SJCRH30 (cell line): ENCODE measurements around the gene NLRP3. TPM values are rescaled to one million over a fixed set of nuclear protein-coding genes. Genes with fewer than 3 reads are reported as not detected.
A peak's percentile ranks its signal among the peaks of the same experiment; 100 is the strongest.
"Not testable (repeated sequence)": the region's sequence is repeated elsewhere in the genome, so short reads cannot be mapped to it uniquely, and the experiment has no call there.

ENCODE experiments used
- DNase-seq, 2 experiments: peaks; one replicate each; pipeline ENCODE4 v3.0.0-alpha.2; 2015 to 2020
- H3K27ac ChIP-seq: fragments of 250-450 bp; sonication (Bioruptor Pico); 2 replicates; pipeline ENCODE4 v1.5.1; 2020; ENCODE audit warnings: mild to moderate bottlenecking, moderate library complexity
- H3K27me3 ChIP-seq: fragments of 250-450 bp; sonication (Bioruptor Pico); 2 replicates; pipeline ENCODE4 v1.5.1; 2020; ENCODE audit warnings: mild to moderate bottlenecking, moderate library complexity
- H3K36me3 ChIP-seq: fragments of 250-450 bp; sonication (Bioruptor Pico); 2 replicates; pipeline ENCODE4 v1.5.1; 2020; ENCODE audit warnings: mild to moderate bottlenecking, moderate library complexity
- H3K4me1 ChIP-seq: fragments of 250-450 bp; sonication (Bioruptor Pico); 2 replicates; pipeline ENCODE4 v1.5.1; 2020; ENCODE audit warnings: mild to moderate bottlenecking, moderate library complexity
- H3K4me3 ChIP-seq: fragments of 250-450 bp; sonication (Bioruptor Pico); 2 replicates; pipeline ENCODE4 v1.5.1; 2020; ENCODE audit warnings: mild to moderate bottlenecking, moderate library complexity
- H3K9me3 ChIP-seq: fragments of 250-450 bp; sonication (Bioruptor Pico); replicated peaks from 2 replicates; pipeline ENCODE4 v1.5.1; 2020; ENCODE audit warnings: mild to moderate bottlenecking, moderate library complexity
- total RNA-seq: library from RNA; depleted of rRNA; stranded (reverse); fragments of >200 nt; shearing (Covaris generic); gene quantifications from 2 replicates; pipeline ENCODE4 v1.2.3, GENCODE V29; 2014

NLRP3 gene
- total RNA-seq, 1 experiment from 2014 or later: 0.36 TPM

DNA sequence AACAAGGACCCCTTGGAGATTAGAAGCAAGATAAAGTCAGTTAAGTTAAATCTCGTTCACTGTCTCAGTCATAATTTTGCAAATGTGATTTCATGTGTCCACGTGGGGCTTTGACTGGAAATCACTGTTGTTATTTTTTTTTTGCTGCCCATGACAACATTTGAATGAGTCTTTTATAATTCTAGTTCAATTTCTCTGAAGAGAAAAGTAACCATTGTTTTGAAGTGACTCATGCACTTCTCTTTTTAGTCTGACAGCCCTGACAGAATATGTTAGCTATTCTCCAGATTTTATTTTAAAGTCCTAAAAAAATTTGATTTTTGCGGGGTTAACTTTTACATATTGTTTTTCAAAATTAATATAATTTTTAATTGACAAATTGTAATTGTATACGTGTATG is 30.7 kb upstream of the NLRP3 start:
- H3K36me3 ChIP-seq: no peaks in the 10 kb centered on the region
- DNase-seq: no peak
- no peaks in the 10 kb centered on the region for H3K4me1 ChIP-seq
- H3K27ac ChIP-seq: no peak overlapping the region
- no peak overlapping the region for H3K4me3 ChIP-seq
- H3K9me3 ChIP-seq: no peaks in the 10 kb centered on the region
- no peaks in the 10 kb centered on the region for H3K27me3 ChIP-seq

DNA sequence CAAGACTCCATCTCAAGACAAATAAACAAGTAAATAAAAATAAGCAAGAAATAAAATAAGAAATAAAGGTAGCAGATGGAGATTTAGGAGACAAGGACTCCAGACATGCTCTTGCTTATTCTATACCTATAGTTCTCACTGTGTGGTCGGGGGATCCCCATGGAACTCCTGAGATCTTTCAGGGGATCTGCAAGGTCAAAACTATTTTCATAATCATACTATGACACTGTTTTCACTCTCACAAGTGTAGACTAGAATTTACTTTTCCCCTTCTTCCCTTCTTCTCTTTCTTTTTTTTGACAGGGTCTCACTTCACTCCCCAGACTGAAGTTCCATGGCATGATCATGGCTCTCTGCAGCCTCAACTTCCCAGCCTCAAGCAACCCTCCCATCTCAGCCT is 29.8 kb upstream of the NLRP3 start:
- no peak for DNase-seq
- H3K27ac ChIP-seq: no peak overlapping the region
- no peaks in the 10 kb centered on the region for H3K9me3 ChIP-seq
- no peaks in the 10 kb centered on the region for H3K36me3 ChIP-seq
- no peaks in the 10 kb centered on the region for H3K27me3 ChIP-seq
- H3K4me3 ChIP-seq: no peak overlapping the region
- no peaks in the 10 kb centered on the region for H3K4me1 ChIP-seq

- no peak overlapping the region for H3K4me3 ChIP-seq
- no peak for DNase-seq
- no peaks in the 10 kb centered on the region for H3K36me3 ChIP-seq
- H3K27me3 ChIP-seq: no peaks in the 10 kb centered on the region
- H3K4me1 ChIP-seq: no peaks in the 10 kb centered on the region
- H3K27ac ChIP-seq: no peak overlapping the region
- no peaks in the 10 kb centered on the region for H3K9me3 ChIP-seq
Observed at GRCh38 chr1:247386687-247387086, 29.3 kb upstream of the NLRP3 start.

DNA sequence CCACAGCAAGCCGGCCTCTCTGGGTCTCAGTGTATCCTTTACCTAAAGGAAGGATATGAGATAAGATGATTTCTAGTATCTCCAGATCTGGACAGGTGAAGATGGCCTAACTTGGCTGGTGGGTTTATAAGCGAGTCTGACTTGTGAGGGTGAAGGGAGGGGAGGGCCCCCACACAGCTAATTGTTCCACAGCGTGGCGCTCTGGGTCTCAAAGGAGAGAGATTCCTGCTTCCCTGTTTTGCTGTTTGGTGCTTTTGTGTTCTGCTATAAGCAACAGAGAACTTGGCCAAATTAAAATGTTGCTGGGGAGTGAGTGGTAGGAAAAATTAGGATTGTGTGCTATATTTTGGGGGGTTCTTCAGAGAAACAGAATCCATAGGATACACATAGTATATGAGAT is 28.9 kb upstream of the NLRP3 start:
- no peaks in the 10 kb centered on the region for H3K9me3 ChIP-seq
- H3K4me3 ChIP-seq: no peak overlapping the region
- no peaks in the 10 kb centered on the region for H3K36me3 ChIP-seq
- no peak for DNase-seq
- H3K27me3 ChIP-seq: no peaks in the 10 kb centered on the region
- no peaks in the 10 kb centered on the region for H3K4me1 ChIP-seq
- H3K27ac ChIP-seq: no peak overlapping the region

DNA sequence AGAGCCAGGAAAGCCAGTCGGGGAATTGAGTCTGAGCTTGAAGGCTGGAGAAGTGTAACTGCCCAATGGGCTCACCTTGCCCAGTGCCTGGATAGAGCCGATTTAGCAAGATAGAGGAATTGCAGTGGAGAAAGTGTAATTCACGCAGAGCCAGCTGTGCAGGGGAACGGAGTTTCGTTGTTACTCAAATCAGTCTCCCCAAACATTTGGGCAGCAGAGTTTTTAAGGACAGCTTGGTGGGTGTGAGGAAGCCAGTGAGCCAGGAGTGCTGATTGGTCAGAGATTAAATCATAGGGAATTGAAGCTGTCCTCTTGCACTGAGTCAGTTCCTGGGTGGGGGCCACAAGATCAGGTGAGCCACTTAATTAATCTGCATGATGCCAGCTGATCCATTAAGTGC is 28.4 kb upstream of the NLRP3 start:
- no peak for DNase-seq

DNA sequence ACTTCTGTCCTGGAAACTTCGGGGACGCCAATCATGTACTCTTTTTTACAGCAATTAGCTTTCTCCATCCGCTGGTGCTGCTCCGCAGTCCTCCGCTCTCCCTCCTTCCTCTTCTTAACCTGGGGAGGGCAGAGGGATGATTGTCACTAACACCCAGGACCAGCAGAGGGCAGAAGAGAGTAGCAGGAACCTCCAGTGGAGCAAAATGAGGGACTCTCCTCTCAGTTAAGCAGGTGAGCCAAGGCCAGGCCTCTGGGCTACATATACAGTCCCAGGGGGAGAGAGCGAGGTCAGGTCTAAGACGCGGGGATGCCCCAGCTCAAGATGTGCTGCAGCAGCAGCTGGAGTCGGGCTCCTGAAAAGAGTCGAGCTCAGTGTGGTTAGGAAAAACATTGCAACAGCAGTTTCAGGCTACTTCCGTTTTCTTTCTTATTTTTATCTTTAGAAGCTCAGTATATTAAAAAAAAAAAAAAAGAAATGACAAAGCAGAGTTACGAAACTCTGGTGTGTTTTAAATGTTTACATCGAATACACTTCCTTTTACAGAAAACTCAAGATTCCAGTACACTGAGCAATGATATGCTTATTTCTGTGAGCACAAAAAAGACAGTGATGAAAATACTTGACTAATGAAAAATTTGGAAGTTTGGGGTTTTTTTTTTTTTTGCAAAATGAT is 25.7 kb upstream of the NLRP3 start:
- no peak overlapping the region for H3K4me3 ChIP-seq
- no peaks in the 10 kb centered on the region for H3K27me3 ChIP-seq
- H3K4me1 ChIP-seq: no peaks in the 10 kb centered on the region
- no peaks in the 10 kb centered on the region for H3K9me3 ChIP-seq
- no peak overlapping the region for H3K27ac ChIP-seq
- DNase-seq: peak; percentile 38 to 78
- H3K36me3 ChIP-seq: no peaks in the 10 kb centered on the region

More for the DNA sequence above, 28.4 kb upstream of the NLRP3 start:
- no peaks in the 10 kb centered on the region for H3K9me3 ChIP-seq
- no peak overlapping the region for H3K27ac ChIP-seq
- H3K36me3 ChIP-seq: no peaks in the 10 kb centered on the region
- no peak overlapping the region for H3K4me3 ChIP-seq
- H3K4me1 ChIP-seq: no peaks in the 10 kb centered on the region
- no peaks in the 10 kb centered on the region for H3K27me3 ChIP-seq

- Histone ChIP-seq H3K36me3 (no peaks in the 10 kb centered on the region), H3K27ac (no peak overlapping the region), H3K9me3 (no peaks in the 10 kb centered on the region), H3K4me1 (no peaks in the 10 kb centered on the region), H3K27me3 (no peaks in the 10 kb centered on the region), H3K4me3 (no peak overlapping the region)
- DNase-seq: no peak
Observed at GRCh38 chr1:247390996-247391395, 25.0 kb upstream of the NLRP3 start.

DNA sequence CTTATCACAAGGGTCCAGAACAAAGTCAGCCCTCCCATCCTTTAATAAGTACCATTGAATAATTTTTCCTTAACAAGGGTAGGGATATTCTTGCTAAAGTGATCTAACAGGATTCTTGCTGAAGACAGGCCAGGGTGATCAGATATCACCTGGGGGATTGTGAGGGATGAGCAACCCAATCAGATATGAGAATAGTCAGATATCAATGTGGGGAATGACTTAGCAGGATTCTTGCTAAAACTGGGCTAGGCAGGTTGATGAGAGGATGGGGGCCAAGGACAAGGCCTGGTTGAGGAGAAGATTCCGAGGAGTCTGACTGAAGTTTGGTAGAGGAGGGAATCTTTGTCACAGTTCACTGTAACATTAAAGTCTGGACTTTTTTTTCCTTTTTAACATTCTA is 23.9 kb upstream of the NLRP3 start:
- H3K9me3 ChIP-seq: no peaks in the 10 kb centered on the region
- H3K36me3 ChIP-seq: no peaks in the 10 kb centered on the region
- no peak overlapping the region for H3K4me3 ChIP-seq
- H3K4me1 ChIP-seq: no peaks in the 10 kb centered on the region
- H3K27me3 ChIP-seq: no peaks in the 10 kb centered on the region
- DNase-seq: no peak
- H3K27ac ChIP-seq: no peak overlapping the region

DNA sequence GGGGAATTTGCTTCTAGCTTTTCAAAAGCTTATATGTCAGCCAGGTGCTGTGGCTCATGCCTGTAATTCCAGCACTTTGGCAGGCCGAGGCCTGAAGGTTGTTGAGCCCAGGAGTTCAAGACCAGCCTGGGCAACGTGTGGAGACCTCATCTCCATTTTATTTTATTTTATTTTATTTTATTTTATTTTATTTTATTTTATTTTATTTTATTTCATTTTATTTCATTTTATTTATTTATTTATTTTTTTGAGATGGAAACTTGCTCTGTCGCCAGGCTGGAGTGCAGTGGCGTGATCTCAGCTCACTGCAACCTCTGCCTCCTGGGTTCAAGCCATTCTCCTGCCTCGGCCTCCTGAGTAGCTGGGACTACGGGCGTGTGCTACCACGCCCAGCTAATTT is 20.9 kb upstream of the NLRP3 start:
- DNase-seq, H3K27me3 ChIP-seq, H3K4me1 ChIP-seq, H3K36me3 ChIP-seq, H3K4me3 ChIP-seq, H3K9me3 ChIP-seq, H3K27ac ChIP-seq: not testable (repeated sequence)

DNA sequence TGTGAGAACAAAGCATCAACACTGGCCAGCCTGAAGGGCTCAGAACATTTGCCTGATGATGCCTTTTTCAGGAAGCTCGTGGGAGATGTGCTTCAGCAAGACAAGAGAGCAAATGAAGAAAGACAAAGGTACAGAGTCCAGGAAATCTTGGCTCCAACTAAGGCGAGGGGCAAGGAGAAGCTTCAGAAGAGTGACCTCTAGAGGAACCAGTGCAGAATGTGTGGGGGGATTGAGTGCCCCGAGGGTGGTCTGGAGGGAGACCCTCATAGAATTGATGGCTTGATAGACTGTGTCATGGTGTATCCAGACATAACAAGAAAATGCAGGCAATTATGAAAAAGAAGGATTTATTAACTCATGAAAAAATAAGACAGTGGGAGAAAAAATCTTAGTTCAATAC is 15.3 kb upstream of the NLRP3 start:
- no peaks in the 10 kb centered on the region for H3K27me3 ChIP-seq
- H3K27ac ChIP-seq: no peak overlapping the region
- DNase-seq: no peak
- H3K4me3 ChIP-seq: no peak overlapping the region
- H3K9me3 ChIP-seq: no peaks in the 10 kb centered on the region
- no peaks in the 10 kb centered on the region for H3K36me3 ChIP-seq
- no peaks in the 10 kb centered on the region for H3K4me1 ChIP-seq

DNA sequence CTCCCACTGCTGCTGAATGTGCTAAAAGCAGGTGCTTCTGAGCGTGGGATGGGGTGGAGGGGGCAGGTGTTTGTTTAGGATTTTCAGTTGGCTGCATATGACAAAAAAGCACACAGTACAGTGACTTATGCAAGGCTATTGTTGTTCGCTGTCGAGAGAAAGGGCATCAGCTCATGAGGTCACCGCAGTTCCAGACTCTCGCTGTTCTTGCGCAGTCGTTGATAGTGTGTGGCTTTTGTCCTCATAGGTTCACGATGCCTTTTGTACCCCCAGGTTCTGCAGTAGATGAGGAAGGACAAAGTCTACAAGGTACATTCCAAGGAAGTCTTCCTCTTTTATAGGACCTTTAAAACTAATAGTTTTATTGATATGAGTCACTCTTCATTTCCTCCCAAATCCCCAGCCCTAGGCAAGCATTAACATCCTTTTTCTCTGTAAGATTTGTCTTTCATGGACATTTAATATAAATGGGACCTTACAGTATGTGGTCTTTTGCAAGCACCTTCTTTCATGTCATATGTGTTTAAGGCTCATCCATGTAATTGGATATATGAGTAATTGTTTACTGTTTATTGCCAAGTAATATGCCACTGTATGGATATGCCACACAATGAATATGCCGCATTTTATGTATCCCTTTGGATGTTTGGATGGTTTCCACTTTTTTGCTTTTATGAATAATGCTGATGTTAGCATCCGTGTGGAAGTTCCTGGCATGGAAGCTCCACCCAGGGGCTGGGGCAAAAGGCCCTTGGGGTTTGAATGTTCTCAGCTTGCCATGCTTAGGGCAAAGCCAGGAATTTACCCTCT is 14.5 kb upstream of the NLRP3 start:
- H3K27me3 ChIP-seq: no peaks in the 10 kb centered on the region
- H3K9me3 ChIP-seq: no peaks in the 10 kb centered on the region
- H3K27ac ChIP-seq: no peak overlapping the region
- no peaks in the 10 kb centered on the region for H3K36me3 ChIP-seq
- H3K4me1 ChIP-seq: no peaks in the 10 kb centered on the region
- no peak for DNase-seq
- H3K4me3 ChIP-seq: no peak overlapping the region

GRCh38 chr1:247402120-247402675 is 13.8 kb upstream of the NLRP3 start:
- Histone ChIP-seq H3K4me3 (no peak overlapping the region), H3K4me1 (no peaks in the 10 kb centered on the region), H3K27me3 (no peaks in the 10 kb centered on the region), H3K27ac (no peak overlapping the region), H3K9me3 (no peaks in the 10 kb centered on the region), H3K36me3 (no peaks in the 10 kb centered on the region)
- DNase-seq: no peak

GRCh38 chr1:247406014-247406656 is 9.8 kb upstream of the NLRP3 start:
- Histone ChIP-seq H3K9me3 (no peaks in the 10 kb centered on the region), H3K27me3 (no peaks in the 10 kb centered on the region), H3K4me3 (no peak overlapping the region), H3K36me3 (no peaks in the 10 kb centered on the region), H3K4me1 (no peaks in the 10 kb centered on the region), H3K27ac (no peak overlapping the region)
- DNase-seq: no peak

DNA sequence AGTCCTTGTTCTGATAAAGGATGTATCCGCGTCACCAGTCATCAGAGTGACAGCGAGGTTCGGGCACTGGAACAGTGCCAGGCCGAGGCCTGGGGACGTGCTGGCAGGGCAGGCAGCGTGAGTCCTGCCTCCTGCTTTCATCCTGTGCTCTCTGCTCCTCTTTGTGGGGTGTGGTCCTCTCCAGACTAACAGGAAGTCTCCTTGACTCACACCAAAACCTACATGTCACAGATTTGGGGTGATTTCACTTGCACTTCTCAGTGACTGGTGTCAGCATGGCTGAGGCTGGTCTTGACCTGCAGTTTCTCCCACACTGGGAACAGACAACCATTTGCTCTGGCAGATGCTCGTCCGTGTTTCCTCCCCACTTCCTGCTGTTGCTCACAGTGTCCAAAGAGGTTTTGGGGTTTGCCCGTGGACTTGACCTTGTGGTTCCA is 8.8 kb upstream of the NLRP3 start:
- Histone ChIP-seq H3K9me3 (no peaks in the 10 kb centered on the region), H3K27ac (no peak overlapping the region), H3K4me1 (no peaks in the 10 kb centered on the region), H3K4me3 (no peak overlapping the region), H3K27me3 (no peaks in the 10 kb centered on the region), H3K36me3 (no peaks in the 10 kb centered on the region)
- DNase-seq: no peak

DNA sequence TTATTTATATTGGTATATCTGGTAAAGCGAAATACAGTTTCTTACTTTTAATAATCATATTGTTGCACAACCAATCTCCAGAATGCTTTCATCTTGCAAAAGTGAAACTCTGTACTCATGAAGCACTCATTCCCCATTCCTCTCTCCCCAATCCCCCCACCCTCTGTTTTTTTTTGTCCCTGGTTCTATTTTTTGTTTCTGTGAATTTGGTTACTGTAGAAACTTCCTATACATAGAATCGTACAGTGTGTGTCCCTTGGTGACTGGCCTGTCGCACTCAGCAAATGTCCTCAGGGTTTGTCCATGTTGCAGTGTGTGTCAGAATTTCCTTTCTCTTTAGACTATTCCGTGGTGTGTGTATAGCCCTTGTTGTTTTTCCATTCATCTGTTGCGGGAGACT is 7.9 kb upstream of the NLRP3 start:
- Histone ChIP-seq H3K27me3 (no peaks in the 10 kb centered on the region), H3K4me3 (no peak overlapping the region), H3K9me3 (no peaks in the 10 kb centered on the region), H3K27ac (no peak overlapping the region), H3K36me3 (no peaks in the 10 kb centered on the region), H3K4me1 (no peaks in the 10 kb centered on the region)
- DNase-seq: no peak
